Aorta (tissue), 5 donors: Measurements from ENCODE around the gene PSMD14. TPM values are rescaled to one million over a fixed set of nuclear protein-coding genes. Genes with fewer than 3 reads are reported as not detected.

ENCODE experiments used
- ATAC-seq: fragments of 200-7000 bp; cut with Tn5 transposase; one replicate; pipeline ENCODE4 v1.9.1; 2022; ENCODE audit warnings: moderate library complexity; ENCODE audit not compliant: low FRiP score
- DNase-seq, 2 donors: peaks; one replicate each; pipeline ENCODE4 v3.0.0-alpha.2; 2020
- H3K27ac ChIP-seq, 2 donors: one replicate each; pipeline ENCODE4 v1.5.1; 2013; ENCODE audit warnings: low read length in 2 of 2, mild to moderate bottlenecking in 2 of 2, moderate library complexity in 2 of 2, control low read depth in 1 of 2, inconsistent platforms in 1 of 2, low read depth in 1 of 2
- H3K27me3 ChIP-seq, 2 donors: one replicate each; pipeline ENCODE4 v1.6.1; 2013; ENCODE audit warnings: control low read depth in 1 of 2, low read length in 1 of 2, mild to moderate bottlenecking in 1 of 2, moderate library complexity in 1 of 2; ENCODE audit not compliant: insufficient read depth in 2 of 2, control insufficient read depth in 1 of 2
- H3K36me3 ChIP-seq, 2 donors: one replicate each; pipeline ENCODE4 v1.6.1; 2013; ENCODE audit warnings: control low read depth in 1 of 2, low read length in 1 of 2, mild to moderate bottlenecking in 1 of 2; ENCODE audit not compliant: insufficient read depth in 2 of 2, control insufficient read depth in 1 of 2
- H3K4me1 ChIP-seq, 2 donors: one replicate each; pipeline ENCODE4 v1.6.1; 2013; ENCODE audit warnings: low read length in 2 of 2, control low read depth in 1 of 2, mild to moderate bottlenecking in 1 of 2, moderate library complexity in 1 of 2; ENCODE audit not compliant: insufficient read depth in 2 of 2, control insufficient read depth in 1 of 2
- H3K4me3 ChIP-seq, 2 donors: one replicate each; pipeline ENCODE4 v1.5.1; 2013; ENCODE audit warnings: low read length in 2 of 2, control low read depth in 1 of 2, mild to moderate bottlenecking in 1 of 2
- H3K9me3 ChIP-seq: one replicate; pipeline ENCODE4 v1.6.1; 2013; ENCODE audit warnings: mild to moderate bottlenecking, low read length; ENCODE audit not compliant: control insufficient read depth
- WGBS, 2 donors: extraction: QIAGEN DNeasy Blood & Tissue Kit; methylation state at CpG; one replicate each; pipeline ENCODE4 v1.1.7; 2013; 5-methylcytosine and 5-hydroxymethylcytosine counted together
- intact Hi-C, 2 donors: fragments of 100-400 bp; cut with DNase I; formaldehyde crosslinking; loops; one replicate each; pipeline versions ENCODE4 v1.14.2 to v1.15.0; 2022
- polyA plus RNA-seq, 2 donors: library from polyadenylated mRNA; stranded (reverse); fragments of 200-250 nt; gene quantifications; one replicate each; pipeline ENCODE4 v1.2.3, GENCODE V29; 2013
- total RNA-seq, 2 donors: library from RNA; stranded (reverse); fragmentation: NEBNext Ultra II Directional; extraction: Animal tissue kit (Norgen Biotek cat#: 25700); gene quantifications; one replicate each; pipeline ENCODE4 v1.2.1, GENCODE V29; 2021
- donor health status: healthy with polysubstance abuse.
- donor health status: Bipolar disorder and iron deficiency.
- donor health status: DM: no; HTN: no; CAD: no.
- donor health status: DM: no; HTN: no; CAD: no.
- donor health status: DM: yes; HTN: yes; CAD: no.

PSMD14 gene
- total and polyA plus RNA-seq, 4 donors, result 21.0 to 47.7 (median 29.4) TPM

- DNase-seq, result no peak
- Histone ChIP-seq H3K36me3 (no peaks in the 10 kb centered on the region), H3K27me3 (peaks cover 2 to 4% of the 10 kb centered on the region in 2 donors), H3K9me3 (peaks cover 1% of the 10 kb centered on the region), H3K4me3 (no peak overlapping the region), H3K4me1 (no peaks in the 10 kb centered on the region), H3K27ac (no peak overlapping the region)
- ATAC-seq, result no peak
- intact Hi-C loops, result no loop called here
- WGBS, 2 donors, result 46 to 56% methylated on average over 2 of the region's 2 CpGs
Observed at GRCh38 chr2:161430386-161430785, 122.2 kb downstream of the PSMD14 start.

- Histone ChIP-seq H3K36me3 (no peaks in the 10 kb centered on the region), H3K27me3 (peaks cover 1 to 4% of the 10 kb centered on the region in 2 donors), H3K9me3 (no peaks in the 10 kb centered on the region), H3K4me3 (no peak overlapping the region), H3K27ac (no peak overlapping the region), H3K4me1 (no peaks in the 10 kb centered on the region)
- WGBS, 2 donors, result 76 to 82% methylated on average over 3 of the region's 3 CpGs
- ATAC-seq, result no peak
- no peak for DNase-seq
- intact Hi-C loops, result no loop called here
Observed at GRCh38 chr2:161432107-161432506, 123.9 kb downstream of the PSMD14 start.

- no peak overlapping the region for H3K27ac ChIP-seq
- H3K27me3 ChIP-seq, result peaks cover 1 to 4% of the 10 kb centered on the region in 2 donors
- no peaks in the 10 kb centered on the region for H3K36me3 ChIP-seq
- no peak for ATAC-seq
- intact Hi-C loops, result no loop called here
- H3K9me3 ChIP-seq, result no peaks in the 10 kb centered on the region
- no peak overlapping the region for H3K4me3 ChIP-seq
- DNase-seq, result no peak
- no peaks in the 10 kb centered on the region for H3K4me1 ChIP-seq
- 24 to 35% methylated on average over 1 of the region's 1 CpG for WGBS, 2 donors
Observed at GRCh38 chr2:161434118-161434517, 125.9 kb downstream of the PSMD14 start.

GRCh38 chr2:161436411-161436810, 128.2 kb downstream of the PSMD14 start:
- intact Hi-C loops, result no loop called here
- Histone ChIP-seq H3K27ac (no peak overlapping the region), H3K4me3 (no peak overlapping the region), H3K4me1 (no peaks in the 10 kb centered on the region), H3K27me3 (peaks cover 1 to 4% of the 10 kb centered on the region in 2 donors), H3K36me3 (no peaks in the 10 kb centered on the region), H3K9me3 (no peaks in the 10 kb centered on the region)
- no peak for ATAC-seq
- 78 to 83% methylated on average over 3 of the region's 3 CpGs for WGBS, 2 donors
- DNase-seq, result no peak

- no peaks in the 10 kb centered on the region for H3K9me3 ChIP-seq
- intact Hi-C loops, result no loop called here
- WGBS, 2 donors, result 45 to 61% methylated on average over 2 of the region's 2 CpGs
- no peak for DNase-seq
- H3K4me3 ChIP-seq, result no peak overlapping the region
- H3K36me3 ChIP-seq, result no peaks in the 10 kb centered on the region
- no peak overlapping the region for H3K27ac ChIP-seq
- no peaks in the 10 kb centered on the region for H3K4me1 ChIP-seq
- ATAC-seq, result no peak
- H3K27me3 ChIP-seq, result peaks cover 0 to 1% of the 10 kb centered on the region in 2 donors
Observed at GRCh38 chr2:161438598-161438997, 130.4 kb downstream of the PSMD14 start.

GRCh38 chr2:161445097-161445496, 136.9 kb downstream of the PSMD14 start:
- H3K4me1 ChIP-seq, result no peaks in the 10 kb centered on the region
- no peaks in the 10 kb centered on the region for H3K27me3 ChIP-seq
- ATAC-seq (no peak), DNase-seq (no peak)
- H3K36me3 ChIP-seq, result no peaks in the 10 kb centered on the region
- intact Hi-C loops, result no loop called here
- no peaks in the 10 kb centered on the region for H3K9me3 ChIP-seq
- H3K4me3 ChIP-seq, result no peak overlapping the region
- no peak overlapping the region for H3K27ac ChIP-seq
- 94 to 96% methylated on average over 12 of the region's 12 CpGs for WGBS, 2 donors

- intact Hi-C loops, result no loop called here
- ATAC-seq, result no peak
- H3K9me3 ChIP-seq, result no peaks in the 10 kb centered on the region
- H3K4me3 ChIP-seq, result no peak overlapping the region
- H3K36me3 ChIP-seq, result no peaks in the 10 kb centered on the region
- H3K27ac ChIP-seq, result no peak overlapping the region
- no peaks in the 10 kb centered on the region for H3K4me1 ChIP-seq
- no peaks in the 10 kb centered on the region for H3K27me3 ChIP-seq
- no peak for DNase-seq
Observed at GRCh38 chr2:161448431-161448830, 140.2 kb downstream of the PSMD14 start.

Other genes starting within 250 kb of the PSMD14 start
- gene TANK, start 148.0 kb upstream of the PSMD14 start, total RNA-seq, result 10 to 100 TPM; 57.7 to 76.9 TPM
- gene TANK, start 148.0 kb upstream of the PSMD14 start, polyA plus RNA-seq, result 10 to 100 TPM; 33.1 to 39.3 TPM
- gene TBR1, start 107.9 kb downstream of the PSMD14 start, total RNA-seq, result not detected
- gene TBR1, start 107.9 kb downstream of the PSMD14 start, polyA plus RNA-seq, result not detected